Endometrial microvascular endothelial cells (primary cell): Measurements from ENCODE around the gene MOB4. TPM values are rescaled to one million over a fixed set of nuclear protein-coding genes. Genes with fewer than 3 reads are reported as not detected.
"Not testable (repeated sequence)": the region's sequence is repeated elsewhere in the genome, so short reads cannot be mapped to it uniquely, and the experiment has no call there.

Source experiments
- in situ Hi-C: cut with HindIII; loops from 2 replicates; pipeline ENCODE4 v1.10.0; 2017; ENCODE audit warnings: low sequenced_read_pairs, low pct_unique_long_range_greater_than_20kb; ENCODE audit errors: inconsistent ontology term
- total RNA-seq: library from RNA; depleted of rRNA; stranded (reverse); fragments of >200 nt; gene quantifications from one replicate; pipeline ENCODE4 v1.2.3, GENCODE V29; 2015; ENCODE audit errors: inconsistent ontology term

The MOB4 gene
- total RNA-seq, 1 donor from 2014 or later, result 31.3 TPM

- in situ Hi-C loops, result no loop called here
Measured at GRCh38 chr2:197504512-197504911, 11.4 kb upstream of the MOB4 start.

DNA sequence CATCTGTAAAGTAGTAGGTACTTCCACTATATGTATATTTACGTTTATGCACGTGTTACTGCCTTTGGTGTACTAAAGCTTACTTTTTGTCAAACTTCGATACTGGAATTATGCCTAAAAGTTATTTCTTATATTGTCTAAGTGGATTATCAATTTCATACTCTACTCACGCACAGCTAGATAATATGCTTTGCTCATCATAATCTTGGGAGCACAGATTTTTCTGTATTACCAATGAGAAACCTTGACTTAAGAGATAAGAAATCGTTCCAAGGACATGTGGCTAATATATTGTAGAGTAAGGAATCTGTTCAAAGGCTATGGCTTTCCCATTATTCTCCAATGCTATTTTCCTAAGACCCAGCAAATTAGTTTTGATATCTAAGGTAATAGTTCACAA lies 9.2 kb upstream of the MOB4 start:
- in situ Hi-C loops, result no loop called here

DNA sequence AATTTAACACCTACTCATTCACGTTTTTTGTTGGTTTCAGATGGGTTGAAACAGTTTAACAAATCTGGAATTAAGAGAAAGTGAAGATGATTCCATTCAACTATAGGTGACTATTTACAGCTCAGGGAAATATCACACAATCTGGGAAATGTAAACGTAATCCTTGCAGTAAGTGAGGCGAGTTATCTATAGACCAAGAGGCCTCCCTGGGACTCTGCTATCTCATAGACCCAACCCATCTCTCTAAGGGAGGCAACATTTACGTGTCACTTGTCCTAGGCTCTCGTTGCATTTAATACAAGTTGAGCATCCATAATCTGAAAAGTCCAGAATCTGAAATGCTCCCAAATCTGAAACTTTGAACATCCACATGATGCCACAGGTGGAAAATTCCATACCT lies 2.0 kb upstream of the MOB4 start:
- in situ Hi-C loops, result no loop called here

DNA sequence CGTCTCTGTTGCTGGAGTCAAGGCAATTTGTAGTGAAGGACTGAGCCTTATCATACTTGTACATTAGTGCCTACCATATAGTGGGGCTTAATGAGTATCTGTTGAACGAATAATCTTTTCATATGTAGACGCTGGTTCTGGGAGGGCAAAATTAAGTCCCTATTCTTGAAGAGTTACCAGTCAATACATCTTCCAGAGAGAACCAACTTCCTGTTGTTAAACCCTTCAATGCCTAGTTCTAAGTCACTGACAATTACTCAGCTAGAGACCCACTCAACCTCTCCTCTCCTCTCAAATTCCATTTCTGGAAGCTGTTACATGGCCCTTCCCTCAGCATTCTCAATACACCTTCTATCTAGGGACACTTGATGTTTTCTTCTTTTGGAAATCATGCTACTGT lies 1.1 kb upstream of the MOB4 start:
- in situ Hi-C loops, result no loop called here

GRCh38 chr2:197515315-197515738 lies 539 bp upstream of the MOB4 start:
- in situ Hi-C loops, result no loop called here

- in situ Hi-C loops, result no loop called here
Measured at GRCh38 chr2:197516393-197516761, 511 bp downstream of the MOB4 start.

DNA sequence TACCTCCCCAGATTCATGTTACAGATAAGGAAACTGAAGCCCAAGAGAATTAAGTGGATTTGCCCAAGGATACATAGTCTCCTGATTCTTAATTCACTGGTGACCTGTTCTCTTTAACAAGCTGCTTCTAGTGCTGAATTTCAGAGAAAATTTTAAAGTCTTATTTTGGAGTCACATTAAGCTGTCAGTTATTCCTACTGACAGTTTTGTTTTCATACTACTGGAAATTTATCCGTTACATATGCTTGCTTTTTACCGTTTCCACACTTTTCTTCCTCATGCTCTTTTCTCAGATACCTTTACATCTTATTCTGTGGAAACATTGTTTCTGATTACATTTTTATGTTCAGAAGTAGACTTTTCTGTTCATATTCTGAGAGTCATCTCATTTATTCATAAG lies 1.3 kb downstream of the MOB4 start:
- in situ Hi-C loops, result no loop called here

GRCh38 chr2:197538412-197538811 lies 22.5 kb downstream of the MOB4 start:
- in situ Hi-C loops, result no loop called here

DNA sequence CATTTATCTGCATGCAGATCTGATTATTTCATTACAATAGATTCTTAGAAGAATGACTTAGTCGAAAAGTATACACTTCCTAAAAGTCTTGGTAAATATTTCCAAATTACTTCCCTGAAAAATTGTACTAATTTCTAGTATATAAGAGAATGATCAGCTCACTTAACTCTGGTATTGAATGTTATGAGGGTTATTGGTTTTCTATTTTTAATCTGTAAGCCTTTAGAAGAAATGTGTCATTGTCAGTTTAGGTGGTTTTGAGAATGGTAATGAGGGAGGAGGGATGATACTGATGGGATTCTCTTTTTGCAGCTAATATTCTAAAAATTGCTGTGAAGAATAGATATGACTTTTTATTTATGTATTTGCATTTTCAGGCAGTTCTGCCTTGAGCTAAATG lies 23.9 kb downstream of the MOB4 start:
- in situ Hi-C loops, result no loop called here

DNA sequence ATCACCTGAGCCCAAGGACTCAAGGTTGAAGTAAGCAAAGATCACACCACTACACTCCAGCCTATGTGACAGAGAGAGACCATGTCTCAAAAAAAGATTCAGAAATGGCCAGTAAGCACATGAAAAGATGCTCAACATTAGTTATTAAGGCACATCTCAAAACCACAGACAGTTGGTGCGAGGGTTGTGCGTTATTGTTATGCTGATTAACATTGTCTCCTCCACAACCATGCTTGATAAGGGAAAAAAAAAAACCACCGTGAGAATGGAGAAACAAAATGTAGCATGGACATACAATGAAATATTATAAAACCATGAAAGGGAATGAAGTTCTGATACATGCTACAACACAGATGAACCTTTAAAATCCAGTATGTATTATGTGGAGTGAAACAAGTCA lies 27.3 kb downstream of the MOB4 start:
- in situ Hi-C loops, result no loop called here

DNA sequence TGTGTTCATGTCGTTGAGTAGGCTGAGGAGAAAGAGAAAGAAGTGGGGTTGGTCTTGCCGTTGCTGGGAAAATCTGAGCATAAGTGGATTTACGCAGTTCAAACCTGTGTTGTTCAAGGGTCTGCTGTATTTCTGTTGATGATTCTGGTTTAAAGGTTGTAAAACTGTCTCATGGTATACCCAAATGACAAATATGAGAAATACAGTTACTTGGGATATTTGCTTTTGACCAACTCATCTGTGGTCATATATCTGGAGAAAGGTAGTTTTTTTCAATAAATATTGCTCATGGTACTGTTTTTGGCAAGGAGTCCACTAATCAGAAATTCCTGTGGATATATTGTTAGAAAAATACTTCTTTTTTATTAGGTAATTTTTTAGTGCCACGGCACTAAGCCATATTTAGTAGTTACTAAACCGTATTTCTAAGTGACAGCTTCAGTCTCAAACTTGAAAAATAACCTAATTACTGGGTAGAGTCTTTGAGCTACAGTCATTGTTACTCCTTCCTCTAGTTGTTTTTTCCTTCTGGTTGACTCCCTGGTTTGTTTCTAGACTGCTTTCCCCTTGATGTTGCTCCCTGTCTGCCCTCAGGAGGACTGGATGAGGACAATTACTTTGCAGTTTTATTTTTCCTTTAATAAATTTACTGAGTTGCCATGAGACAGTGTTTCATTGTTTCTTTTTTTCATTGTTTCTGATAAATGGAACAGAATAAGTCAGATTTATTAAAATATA lies 31.5 kb downstream of the MOB4 start:
- in situ Hi-C loops, result no loop called here

DNA sequence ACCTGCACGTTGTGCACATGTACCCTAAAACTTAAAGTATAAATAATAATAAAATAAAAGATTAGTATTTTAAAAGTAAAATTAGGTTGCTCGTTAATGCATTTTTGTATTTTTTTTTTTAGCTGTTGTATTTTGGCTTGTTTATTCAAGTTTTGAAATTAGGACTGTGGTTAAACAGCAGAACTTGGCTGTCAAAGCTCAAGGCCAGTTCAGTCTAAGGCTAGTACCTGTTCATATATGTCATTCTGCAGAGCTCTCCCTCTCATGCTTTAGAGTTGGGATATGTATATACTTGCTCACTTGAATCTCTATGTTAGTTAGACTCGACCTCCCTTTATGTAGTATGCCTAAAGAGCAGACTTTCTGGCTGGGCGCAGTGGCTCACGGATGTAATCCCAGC lies 32.7 kb downstream of the MOB4 start:
- in situ Hi-C loops, result no loop called here

- in situ Hi-C loops, result not testable (repeated sequence)
Measured at GRCh38 chr2:197551260-197551659, 35.4 kb downstream of the MOB4 start.

DNA sequence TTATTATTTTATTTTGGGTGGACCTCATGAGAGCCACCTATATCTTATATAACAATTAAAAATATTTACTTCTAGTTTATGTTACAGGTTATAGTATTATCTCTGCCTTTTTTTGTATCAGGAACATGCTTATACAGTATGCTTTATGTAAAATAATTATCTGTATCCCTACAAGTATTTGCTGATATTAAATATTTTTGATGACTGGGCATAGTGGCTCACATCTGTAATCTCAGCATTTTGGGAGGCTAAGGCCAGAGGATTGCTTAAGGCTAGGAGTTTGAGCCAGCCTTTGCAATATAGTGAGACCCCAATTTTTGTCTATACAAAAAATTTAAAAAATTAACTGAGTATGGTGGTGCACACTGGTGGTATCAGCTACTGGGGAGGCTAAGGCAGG lies 39.6 kb downstream of the MOB4 start:
- in situ Hi-C loops, result no loop called here

DNA sequence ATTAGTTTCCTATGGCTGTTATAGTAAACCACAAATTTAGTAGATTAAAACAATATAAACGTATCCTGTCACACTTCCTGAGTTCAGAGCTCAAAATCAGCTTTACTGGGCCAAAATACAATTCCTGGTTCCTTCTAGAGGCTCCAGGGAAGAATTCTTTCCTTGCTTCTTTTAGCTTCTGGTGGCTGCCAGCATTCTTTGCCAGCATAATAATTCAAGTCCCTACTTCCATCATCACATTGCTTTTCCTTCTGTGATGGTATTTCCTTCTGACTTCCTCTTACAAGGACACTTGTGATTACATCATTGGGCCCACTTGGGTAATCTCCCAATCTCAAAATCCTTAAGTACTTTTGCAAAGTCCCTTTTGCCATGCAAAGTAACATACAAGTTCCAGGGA lies 40.6 kb downstream of the MOB4 start:
- in situ Hi-C loops, result no loop called here

GRCh38 chr2:197558393-197558792 lies 42.5 kb downstream of the MOB4 start:
- in situ Hi-C loops, result no loop called here

- in situ Hi-C loops, result no loop called here
Measured at GRCh38 chr2:197559681-197560080, 43.8 kb downstream of the MOB4 start.

DNA sequence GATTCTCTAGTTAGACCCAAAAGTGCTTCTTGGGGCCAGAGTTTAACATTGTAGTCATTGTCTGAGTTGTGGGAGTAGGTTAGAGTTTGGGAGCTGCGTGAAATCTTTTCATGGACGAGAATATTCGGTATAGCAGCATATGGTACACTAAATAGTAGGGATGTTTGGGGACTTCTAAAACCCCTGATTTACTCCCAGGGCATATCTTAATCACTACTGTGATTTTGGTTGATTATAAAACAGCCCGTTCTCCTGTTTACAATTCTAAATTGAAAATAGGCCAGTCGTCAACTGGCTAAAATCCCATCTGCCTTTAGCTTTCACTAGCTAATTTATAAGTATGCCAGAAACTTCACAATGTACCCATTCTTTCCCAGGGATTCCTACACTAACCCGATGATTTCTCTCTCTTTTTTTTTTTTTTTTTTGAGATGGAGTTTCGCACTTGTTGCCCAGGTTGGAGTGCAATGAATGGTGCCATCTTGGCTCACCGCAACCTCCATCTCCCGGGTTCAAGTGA lies 44.3 kb downstream of the MOB4 start:
- in situ Hi-C loops, result no loop called here

GRCh38 chr2:197571627-197572271 lies 55.9 kb downstream of the MOB4 start:
- in situ Hi-C loops, result no loop called here

GRCh38 chr2:197573608-197574007 lies 57.7 kb downstream of the MOB4 start:
- in situ Hi-C loops, result no loop called here

GRCh38 chr2:197575987-197576386 lies 60.1 kb downstream of the MOB4 start:
- in situ Hi-C loops, result no loop called here
